DMS114 treated with DMSO at 0.1 percent for 48 hours (cell line): Measurements from ENCODE around the gene ZFP69.

Experiments used
- DNase-seq: peaks from one replicate; lab custom pipeline; 2025; ENCODE audit not compliant: unreplicated experiment; lab: John Stamatoyannopoulos, UW

ZFP69 gene

DNA sequence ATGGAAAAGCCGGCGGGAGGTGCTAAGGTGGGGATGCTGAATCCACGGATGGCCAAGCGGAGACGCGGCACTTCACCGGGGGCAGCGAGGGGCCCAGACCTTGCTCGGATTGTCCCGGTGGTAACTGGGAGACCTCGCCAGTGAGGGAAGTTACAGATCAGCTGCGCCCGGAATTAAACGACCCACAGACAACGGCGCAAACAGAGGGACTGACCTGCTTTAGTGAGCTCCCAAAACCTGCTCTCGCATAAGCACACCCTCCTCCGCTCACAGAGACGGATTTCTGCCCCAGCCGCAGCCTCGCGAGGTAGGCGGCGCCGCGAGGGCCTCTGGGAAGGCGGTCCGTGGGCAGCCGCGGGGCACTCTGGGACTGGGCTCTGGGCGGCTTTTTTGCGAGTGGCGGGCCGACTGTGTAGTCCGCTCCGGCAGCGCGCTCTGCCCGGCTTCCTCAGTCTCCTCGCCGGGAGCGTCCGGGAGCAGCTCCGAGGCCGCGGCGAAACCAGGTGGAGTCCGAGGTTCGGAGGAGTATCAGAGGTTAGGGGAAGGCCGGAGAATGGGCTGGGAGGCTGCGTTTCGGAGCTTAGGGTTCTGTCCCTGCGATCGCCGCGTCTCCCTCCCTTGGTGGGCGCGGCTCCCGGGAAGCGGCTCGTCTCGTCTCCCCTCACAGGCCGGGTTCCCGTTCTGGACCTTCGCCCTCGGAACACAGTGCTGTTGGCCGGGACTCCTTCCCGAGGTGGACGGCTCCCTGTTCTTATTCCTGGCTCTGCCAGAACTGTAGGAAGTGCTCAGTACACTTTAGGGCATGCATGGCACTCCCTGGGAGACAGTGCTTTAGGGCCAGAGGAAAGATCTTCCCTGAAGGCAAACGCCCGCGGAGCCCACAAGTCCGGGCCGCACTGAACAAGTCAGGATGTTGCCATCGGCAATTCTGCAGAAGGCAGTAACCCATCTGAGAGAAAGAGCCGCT is 31.6 kb downstream of the ZFP69 start, which contains the start of gene EXO5:
Gene EXO5 (plus strand): TSS at position 393 of the 967 bp plus-strand sequence. CDS start 5,778 bp downstream, outside the sequence.
- peak; percentile 75 for DNase-seq

DNA sequence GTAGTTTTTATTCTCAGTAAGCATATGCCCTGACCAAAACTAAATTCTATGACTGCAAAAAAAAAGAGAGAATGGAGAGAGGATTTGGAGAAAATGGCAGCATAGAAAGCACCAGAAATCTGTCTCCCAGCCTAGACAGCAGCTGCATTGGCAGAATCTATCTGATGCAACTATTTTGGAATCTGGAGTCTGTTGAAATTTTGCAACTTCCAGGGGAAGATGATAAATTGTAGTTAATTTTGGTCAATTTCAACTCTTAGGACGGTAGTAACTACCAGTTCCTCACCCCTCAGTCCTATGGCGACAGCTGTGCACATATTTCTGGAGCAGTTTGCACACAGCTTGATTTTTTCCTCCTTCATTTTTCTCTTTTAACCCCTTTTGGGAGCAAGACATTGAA is 42.4 kb downstream of the ZFP69 start:
- DNase-seq: no peak

DNA sequence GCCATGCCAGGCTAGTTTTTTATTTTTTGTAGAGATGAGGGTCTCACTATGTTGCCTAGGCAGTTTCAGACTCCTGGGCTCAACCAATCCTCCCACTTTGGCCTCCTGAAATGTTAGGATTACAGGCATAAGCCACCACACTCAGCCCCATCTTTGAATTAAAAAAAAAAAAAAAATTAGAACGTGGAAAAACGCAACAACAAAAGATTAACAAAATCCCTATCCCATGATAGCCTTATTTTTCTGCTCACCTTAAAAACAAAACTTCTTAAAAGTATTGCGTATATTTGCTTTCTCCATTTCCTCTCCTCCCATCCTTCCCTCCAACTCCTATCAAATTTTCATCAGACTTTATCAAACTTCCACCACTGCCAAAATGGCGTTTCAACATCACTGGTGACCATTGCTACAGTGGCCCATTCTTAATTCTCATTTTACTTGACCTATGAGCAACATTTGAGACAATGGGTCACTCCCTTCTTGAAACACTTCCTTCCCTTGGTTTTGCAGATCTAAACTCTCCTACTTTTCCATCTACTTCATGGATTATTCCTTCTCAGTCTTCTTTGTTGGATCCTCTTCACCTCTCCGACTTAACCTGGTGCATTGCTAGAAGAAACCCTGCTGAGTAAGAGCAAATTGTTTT is 53.8 kb downstream of the ZFP69 start:
- peak; percentile 81 for DNase-seq

DNA sequence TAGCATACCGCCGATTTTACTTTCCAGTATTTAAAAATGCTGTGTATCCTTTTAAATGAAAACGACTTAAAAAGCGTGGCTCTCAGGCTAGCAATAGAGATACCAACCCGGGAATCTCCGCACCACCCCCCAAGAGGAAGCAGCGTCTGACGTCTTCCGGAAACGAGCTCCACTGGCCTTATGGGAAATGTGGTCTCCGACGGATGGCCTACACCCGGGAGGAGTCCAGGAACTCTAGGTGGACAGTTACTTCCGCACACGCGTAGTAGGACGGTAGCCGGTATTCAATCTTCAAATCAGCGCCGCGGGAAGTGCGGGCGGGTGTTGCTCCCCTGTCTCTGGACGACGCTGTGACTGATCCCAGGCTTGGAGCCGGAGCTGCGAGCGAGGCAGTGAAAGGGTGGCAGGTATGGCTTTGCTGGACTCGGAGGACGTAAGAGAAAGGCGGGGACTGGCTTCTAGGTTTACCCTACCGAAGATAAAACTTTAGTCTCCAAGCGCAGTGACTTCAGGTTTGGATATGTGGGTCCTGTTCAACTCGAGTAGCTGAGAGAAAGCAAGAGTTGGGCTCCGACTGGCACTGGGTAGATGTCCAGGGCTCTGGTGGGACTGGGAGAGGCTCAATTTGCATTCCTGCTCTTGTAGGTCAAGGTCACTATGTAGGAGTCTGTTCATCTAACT is 54.4 kb downstream of the ZFP69 start, which contains the start of gene ZNF684:
Gene ZNF684 (plus strand): TSS at position 257 of the 681 bp plus-strand sequence. CDS start 1,530 bp downstream, outside the sequence.
- DNase-seq: peak; percentile 96

DNA sequence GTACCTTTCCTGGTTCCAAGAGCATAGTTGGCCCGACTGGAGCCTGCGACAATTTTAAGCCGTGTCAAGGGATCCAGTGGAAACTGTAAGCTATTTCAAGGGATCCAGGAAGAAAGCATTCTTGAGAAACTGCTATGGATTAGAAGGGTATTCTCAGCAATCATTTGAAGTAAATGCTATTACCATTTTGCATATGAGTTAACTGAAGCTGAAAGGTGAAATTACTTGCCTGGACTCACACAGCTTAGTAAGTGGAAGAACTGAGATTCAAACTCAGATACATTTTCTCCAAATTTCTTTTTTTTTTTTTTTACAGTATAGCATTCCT is 54.9 kb downstream of the ZFP69 start:
- no peak for DNase-seq

DNA sequence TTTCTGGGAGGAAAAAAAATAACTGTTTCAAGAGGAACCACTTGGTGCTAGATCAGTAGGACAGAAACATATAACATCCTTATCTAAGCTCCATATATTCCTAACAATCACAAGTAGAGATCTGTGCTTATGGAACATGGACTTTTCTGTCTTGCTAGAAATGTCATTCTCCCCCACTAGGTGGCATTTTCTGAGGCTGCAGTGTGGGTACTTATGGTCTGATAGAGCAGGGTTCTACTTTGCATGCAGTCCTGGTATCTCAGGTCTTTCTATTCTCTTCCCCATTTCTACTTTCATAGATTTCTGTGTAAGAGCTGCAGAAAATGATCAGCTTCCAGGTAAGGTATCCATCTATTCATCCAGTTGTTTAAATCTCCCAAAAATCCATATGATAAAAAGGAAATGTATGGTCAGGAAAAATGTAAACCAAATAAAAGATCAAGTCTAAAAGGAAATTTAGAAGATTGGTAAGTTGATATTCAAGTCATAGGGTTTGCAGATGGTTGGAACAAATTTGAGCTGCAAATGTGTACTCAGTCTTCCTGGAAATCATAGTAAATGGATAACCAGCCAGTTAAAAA is 55.8 kb downstream of the ZFP69 start:
- DNase-seq: peak; percentile 52

DNA sequence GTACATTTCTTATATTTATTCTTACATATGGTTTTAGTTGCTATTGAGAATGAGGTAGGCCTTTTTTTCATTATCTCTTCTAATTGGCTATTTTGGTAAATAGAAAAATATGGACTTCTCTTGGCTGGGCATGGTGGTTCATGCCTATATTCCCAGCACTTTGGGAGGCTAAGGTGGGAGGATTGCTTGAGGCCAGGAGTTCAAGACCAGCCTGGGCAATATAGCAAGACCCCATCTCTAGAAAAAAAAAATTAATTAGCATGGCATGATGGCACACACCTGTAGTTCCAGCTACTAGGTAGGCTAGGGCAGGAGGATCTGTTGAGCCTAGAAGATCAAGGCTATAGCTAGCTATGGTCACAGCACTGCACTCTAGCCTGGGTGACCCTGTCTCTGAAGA is 57.5 kb downstream of the ZFP69 start:
- DNase-seq: no peak

DNA sequence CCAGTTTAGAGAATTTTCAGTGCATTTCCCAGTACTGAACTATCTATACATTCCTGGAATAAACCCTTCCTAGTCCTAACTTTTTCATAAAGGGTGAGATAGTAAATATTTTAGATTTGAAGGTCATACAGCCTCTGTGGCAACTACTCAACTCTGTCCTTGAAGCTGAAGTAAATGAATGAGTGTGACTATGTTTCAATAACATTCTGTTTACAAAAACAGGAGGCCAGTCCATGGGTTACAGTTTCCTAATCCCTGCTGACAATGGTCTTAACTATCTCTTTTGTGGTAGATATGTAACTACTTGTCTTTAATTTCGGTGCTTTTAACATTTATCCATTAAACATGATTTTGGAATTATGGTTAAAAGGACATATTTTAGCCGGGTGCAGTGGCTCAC is 58.6 kb downstream of the ZFP69 start:
- DNase-seq: no peak

DNA sequence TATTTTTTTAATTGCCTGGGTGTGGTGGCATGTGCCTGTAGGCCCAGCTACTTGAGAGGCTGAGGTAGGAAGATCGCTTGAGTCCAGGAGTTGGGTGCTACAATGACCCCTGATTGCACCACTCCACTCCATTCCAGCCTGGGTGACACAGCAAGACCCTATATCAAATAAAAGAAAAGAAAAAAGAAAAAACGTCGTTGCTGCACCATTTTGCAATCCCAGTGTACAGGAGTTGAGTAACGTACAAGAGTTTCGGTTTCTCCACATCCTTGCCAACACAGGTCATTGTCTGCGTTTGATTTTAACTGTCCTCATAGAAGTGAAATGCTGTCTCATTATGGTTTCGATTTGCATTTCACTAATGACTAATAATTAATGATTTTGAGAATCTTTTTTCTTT is 62.2 kb downstream of the ZFP69 start:
- DNase-seq: no peak
